K562 (cell line): ENCODE results near the gene DNM1. TPM values are rescaled to one million over a fixed set of nuclear protein-coding genes. Genes with fewer than 3 reads are reported as not detected.

Source experiments
- CBFA2T3 ChIP-seq: fragments of 450-650 bp; IDR thresholded peaks from 2 replicates; pipeline ENCODE4 v1.6.1; 2017
- CBX8 ChIP-seq: fragments of 200-600 bp; sonication (generic); IDR thresholded peaks from 2 replicates; pipeline ENCODE4 v1.6.1; 2012; ENCODE audit warnings: borderline replicate concordance, mixed run types, low read depth, mild to moderate bottlenecking, moderate library complexity, mixed read lengths, low read length, control low read depth, inconsistent platforms; ENCODE audit not compliant: poor library complexity, severe bottlenecking; ENCODE audit errors: extremely low read depth
- CEBPG ChIP-seq, 3 experiments: fragments of 200-800 bp in 1 of 3; sonication (Bioruptor generic) in 1 of 3; sonication (generic) in 1 of 3; formaldehyde crosslinking in 1 of 3; IDR thresholded peaks in 2 of 3; conservative IDR thresholded peaks in 1 of 3; 2 replicates each; pipeline versions ENCODE4 v1.6.1 to v1.8.0; 2016 to 2022; ENCODE audit warnings: missing compliant biosample characterization in 2 of 3, missing genetic modification characterization in 2 of 3, mild to moderate bottlenecking in 1 of 3, missing genetic modification reagents in 1 of 3
- CXXC5 ChIP-seq: fragments of 250-450 bp; sonication (Bioruptor Pico); IDR thresholded peaks from 2 replicates; pipeline ENCODE4 v1.8.0; 2022; ENCODE audit warnings: inconsistent platforms, mild to moderate bottlenecking, moderate library complexity
- EP300 ChIP-seq: IDR thresholded peaks from 2 replicates; pipeline ENCODE4 v1.6.1; 2012; ENCODE audit warnings: low read length, improper control_type of control experiment
- FOXJ2 ChIP-seq: fragments of 200-800 bp; sonication (Bioruptor generic); IDR thresholded peaks from 2 replicates; pipeline ENCODE4 v1.6.1; 2016; ENCODE audit warnings: missing genetic modification characterization, missing compliant biosample characterization
- HNRNPLL ChIP-seq: fragments of 200-400 bp; formaldehyde crosslinking; IDR thresholded peaks from 2 replicates; pipeline ENCODE4 v1.6.1; 2017; ENCODE audit warnings: low read length, low read depth, mild to moderate bottlenecking; ENCODE audit not compliant: poor library complexity, severe bottlenecking
- NCOA2 ChIP-seq, 2 experiments: fragments of 450-650 bp; IDR thresholded peaks; 2 replicates each; pipeline ENCODE4 v1.6.1; 2018; ENCODE audit warnings: mild to moderate bottlenecking in 2 of 2, moderate library complexity in 1 of 2; ENCODE audit not compliant: partially characterized antibody in 2 of 2
- RBM15 ChIP-seq: fragments of 200-400 bp; formaldehyde crosslinking; IDR thresholded peaks from 2 replicates; pipeline ENCODE4 v1.6.1; 2018; ENCODE audit warnings: mild to moderate bottlenecking, low read length, moderate library complexity; ENCODE audit not compliant: insufficient read depth
- U2AF2 ChIP-seq: fragments of 200-400 bp; formaldehyde crosslinking; optimal IDR thresholded peaks from 2 replicates; pipeline ENCODE3; 2017; ENCODE audit warnings: low read depth, mild to moderate bottlenecking, low read length
- ZNF212 ChIP-seq: fragments of 450-650 bp; formaldehyde crosslinking; IDR thresholded peaks from 2 replicates; pipeline ENCODE4 v1.4.0; 2020; ENCODE audit warnings: mild to moderate bottlenecking
- ZNF586 ChIP-seq: fragments of 450-650 bp; formaldehyde crosslinking; conservative IDR thresholded peaks from 2 replicates; pipeline ENCODE4 v1.4.0; 2020; ENCODE audit warnings: mild to moderate bottlenecking, moderate library complexity
- ZNF589 ChIP-seq: fragments of 200-800 bp; sonication (Bioruptor generic); IDR thresholded peaks from 2 replicates; pipeline ENCODE4 v1.6.1; 2016; ENCODE audit warnings: low read depth, missing genetic modification characterization, missing compliant biosample characterization
- ZNF75A ChIP-seq: fragments of 450-650 bp; formaldehyde crosslinking; IDR thresholded peaks from 2 replicates; pipeline ENCODE4 v1.4.0; 2020; ENCODE audit warnings: mild to moderate bottlenecking
- ZNF780A ChIP-seq: fragments of 250-450 bp; sonication (Bioruptor Pico); IDR thresholded peaks from 2 replicates; pipeline ENCODE4 v1.5.0; 2021; ENCODE audit warnings: mild to moderate bottlenecking
- polyA plus RNA-seq, 8 experiments: library from polyadenylated mRNA; depleted of rRNA in 4 of 8; stranded (reverse) in 5 of 8; unstranded in 3 of 8; fragments of >200 nt; fragmentation: Nextera tagmentation in 2 of 8; fragmentation: Illumina TruSeq in 1 of 8; extraction: Ambion mirVana in 2 of 8; extraction: Trizol in 1 of 8; gene quantifications; 2 replicates each; pipeline versions ENCODE4 v1.2.1 to v1.2.3, GENCODE V29; 2011 to 2014; ENCODE audit warnings: inconsistent platforms in 1 of 8, missing spikeins in 1 of 8
- total RNA-seq, 7 experiments: library from RNA; depleted of rRNA in 6 of 7; stranded (reverse); fragments of >200 nt in 6 of 7; fragmentation: Illumina TruSeq in 2 of 7; extraction: Trizol in 2 of 7; gene quantifications; 2 replicates each; pipeline versions ENCODE4 v1.2.1 to v1.2.3, GENCODE V29; 2011 to 2021; ENCODE audit warnings: low replicate concordance in 1 of 7
- TF ChIP-seq, protein P1 (sequence below): fragments of 250-450 bp; sonication (Bioruptor Pico); IDR thresholded peaks from 2 replicates; pipeline ENCODE4 v1.8.0; 2022; ENCODE audit warnings: moderate library complexity, mild to moderate bottlenecking, inconsistent platforms
- TF ChIP-seq, protein P2 (sequence below): IDR thresholded peaks from 2 replicates; pipeline ENCODE4 v1.6.1; 2011; ENCODE audit warnings: borderline replicate concordance, low read depth, mild to moderate bottlenecking, moderate library complexity, low read length; ENCODE audit not compliant: insufficient read depth, poor library complexity, severe bottlenecking
- TF ChIP-seq, protein P3 (sequence below): IDR thresholded peaks from 2 replicates; pipeline ENCODE4 v1.6.1; 2012; ENCODE audit warnings: low read depth, low read length, improper control_type of control experiment, borderline replicate concordance
- TF ChIP-seq, protein P4 (sequence below): sonication (generic); formaldehyde crosslinking; IDR thresholded peaks from 2 replicates; pipeline ENCODE4 v1.8.1; 2023; ENCODE audit warnings: mild to moderate bottlenecking, missing genetic modification reagents, moderate library complexity
- TF ChIP-seq, protein P5 (sequence below): fragments of 450-650 bp; IDR thresholded peaks from 2 replicates; pipeline ENCODE4 v1.6.1; 2016; ENCODE audit warnings: antibody characterized with exemption

The DNM1 gene
- total and polyA plus RNA-seq, 9 of the 15 experiments (the other 6 are each of a cell fraction or from before 2014, with no cell fraction given), result 0.39 to 23.1 (median 9.1) TPM

DNA sequence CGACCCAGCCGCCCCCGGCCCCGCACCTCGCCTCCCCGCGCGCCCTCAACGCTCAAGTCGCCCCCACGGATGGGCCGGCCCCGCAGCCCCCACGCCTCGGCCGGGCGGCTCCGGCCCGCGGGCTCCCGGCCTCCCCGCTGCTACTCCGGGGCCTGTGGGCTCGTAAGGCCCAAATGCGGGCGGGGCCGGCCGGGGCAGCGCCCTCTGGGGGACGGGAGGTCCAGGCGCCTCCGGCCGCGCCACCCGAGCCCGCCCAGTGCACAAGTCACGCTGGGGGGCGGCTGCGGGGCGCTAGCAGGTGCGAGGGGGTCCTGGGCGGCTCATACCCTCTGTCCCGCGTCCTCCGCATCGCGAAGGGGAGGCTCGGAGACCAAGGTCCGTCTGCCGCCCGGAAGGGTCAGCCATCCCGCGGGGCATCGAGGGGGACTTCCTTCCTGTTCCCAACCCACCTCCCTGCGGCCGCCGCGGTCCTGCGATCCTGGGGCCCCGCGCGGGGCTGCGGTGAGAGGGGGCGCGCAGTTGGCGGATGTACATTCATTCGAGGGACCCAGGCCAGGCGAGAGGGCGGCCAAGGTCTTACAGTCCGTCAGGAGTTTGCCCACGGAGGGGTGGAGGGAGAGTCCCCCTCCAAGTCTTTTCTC, 11.7 kb upstream of the DNM1 start, which contains the start of gene CIZ1 (continued):
- peak; percentile 98 for TF ChIP-seq CXXC5 (CRISPR knock-in tag)
- no peak for TF ChIP-seq ZNF589 (CRISPR knock-in tag)
- TF ChIP-seq CBX8, result no peak
- TF ChIP-seq, protein P1, sequence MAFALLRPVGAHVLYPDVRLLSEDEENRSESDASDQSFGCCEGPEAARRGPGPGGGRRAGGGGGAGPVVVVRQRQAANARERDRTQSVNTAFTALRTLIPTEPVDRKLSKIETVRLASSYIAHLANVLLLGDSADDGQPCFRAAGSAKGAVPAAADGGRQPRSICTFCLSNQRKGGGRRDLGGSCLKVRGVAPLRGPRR (CRISPR knock-in tag), result 0 out of 2 replicates have a peak, but pooled peaks have one; percentile 42
- TF ChIP-seq ZNF75A (CRISPR knock-in tag), result 0 out of 2 replicates have a peak, but pooled peaks have one; percentile 38
- TF ChIP-seq, protein P2, sequence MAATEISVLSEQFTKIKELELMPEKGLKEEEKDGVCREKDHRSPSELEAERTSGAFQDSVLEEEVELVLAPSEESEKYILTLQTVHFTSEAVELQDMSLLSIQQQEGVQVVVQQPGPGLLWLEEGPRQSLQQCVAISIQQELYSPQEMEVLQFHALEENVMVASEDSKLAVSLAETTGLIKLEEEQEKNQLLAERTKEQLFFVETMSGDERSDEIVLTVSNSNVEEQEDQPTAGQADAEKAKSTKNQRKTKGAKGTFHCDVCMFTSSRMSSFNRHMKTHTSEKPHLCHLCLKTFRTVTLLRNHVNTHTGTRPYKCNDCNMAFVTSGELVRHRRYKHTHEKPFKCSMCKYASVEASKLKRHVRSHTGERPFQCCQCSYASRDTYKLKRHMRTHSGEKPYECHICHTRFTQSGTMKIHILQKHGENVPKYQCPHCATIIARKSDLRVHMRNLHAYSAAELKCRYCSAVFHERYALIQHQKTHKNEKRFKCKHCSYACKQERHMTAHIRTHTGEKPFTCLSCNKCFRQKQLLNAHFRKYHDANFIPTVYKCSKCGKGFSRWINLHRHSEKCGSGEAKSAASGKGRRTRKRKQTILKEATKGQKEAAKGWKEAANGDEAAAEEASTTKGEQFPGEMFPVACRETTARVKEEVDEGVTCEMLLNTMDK, result peak; percentile 100
- TF ChIP-seq HNRNPLL, result peak; percentile 77
- TF ChIP-seq CEBPG (CRISPR knock-in tag; IDR thresholded peaks at IDR 0.05), result no peak
- TF ChIP-seq CEBPG (tag; conservative IDR thresholded peaks at IDR 0.05 in 1 of 2, IDR thresholded peaks at IDR 0.05 in 1 of 2), result no peak; a peak in 1 of 4 replicates
- TF ChIP-seq ZNF212 (CRISPR knock-in tag), result no peak
- TF ChIP-seq, protein P3, sequence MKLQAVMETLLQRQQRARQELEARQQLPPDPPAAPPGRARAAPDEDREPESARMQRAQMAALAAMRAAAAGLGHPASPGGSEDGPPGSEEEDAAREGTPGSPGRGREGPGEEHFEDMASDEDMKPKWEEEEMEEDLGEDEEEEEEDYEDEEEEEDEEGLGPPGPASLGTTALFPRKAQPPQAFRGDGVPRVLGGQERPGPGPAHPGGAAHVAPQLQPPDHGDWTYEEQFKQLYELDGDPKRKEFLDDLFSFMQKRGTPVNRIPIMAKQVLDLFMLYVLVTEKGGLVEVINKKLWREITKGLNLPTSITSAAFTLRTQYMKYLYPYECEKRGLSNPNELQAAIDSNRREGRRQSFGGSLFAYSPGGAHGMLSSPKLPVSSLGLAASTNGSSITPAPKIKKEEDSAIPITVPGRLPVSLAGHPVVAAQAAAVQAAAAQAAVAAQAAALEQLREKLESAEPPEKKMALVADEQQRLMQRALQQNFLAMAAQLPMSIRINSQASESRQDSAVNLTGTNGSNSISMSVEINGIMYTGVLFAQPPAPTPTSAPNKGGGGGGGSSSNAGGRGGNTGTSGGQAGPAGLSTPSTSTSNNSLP, result peak; percentile 25; the same call in 1 of the 2 replicates
- TF ChIP-seq RBM15, result no peak
- TF ChIP-seq, protein P4, sequence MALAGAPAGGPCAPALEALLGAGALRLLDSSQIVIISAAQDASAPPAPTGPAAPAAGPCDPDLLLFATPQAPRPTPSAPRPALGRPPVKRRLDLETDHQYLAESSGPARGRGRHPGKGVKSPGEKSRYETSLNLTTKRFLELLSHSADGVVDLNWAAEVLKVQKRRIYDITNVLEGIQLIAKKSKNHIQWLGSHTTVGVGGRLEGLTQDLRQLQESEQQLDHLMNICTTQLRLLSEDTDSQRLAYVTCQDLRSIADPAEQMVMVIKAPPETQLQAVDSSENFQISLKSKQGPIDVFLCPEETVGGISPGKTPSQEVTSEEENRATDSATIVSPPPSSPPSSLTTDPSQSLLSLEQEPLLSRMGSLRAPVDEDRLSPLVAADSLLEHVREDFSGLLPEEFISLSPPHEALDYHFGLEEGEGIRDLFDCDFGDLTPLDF, result peak; percentile 90; the same call in 1 of the 2 replicates
- no peak for TF ChIP-seq CBFA2T3
- no peak for TF ChIP-seq ZNF780A
- peak; percentile 59 for TF ChIP-seq EP300
- TF ChIP-seq ZNF586 (CRISPR knock-in tag), result no peak
- no peak for TF ChIP-seq NCOA2 (IDR thresholded peaks at IDR 0.05; ENCODE audit: partially characterized antibody in 2 of 2)
- peak; percentile 67; the same call in 1 of the 2 replicates for TF ChIP-seq FOXJ2
- TF ChIP-seq, protein P5, sequence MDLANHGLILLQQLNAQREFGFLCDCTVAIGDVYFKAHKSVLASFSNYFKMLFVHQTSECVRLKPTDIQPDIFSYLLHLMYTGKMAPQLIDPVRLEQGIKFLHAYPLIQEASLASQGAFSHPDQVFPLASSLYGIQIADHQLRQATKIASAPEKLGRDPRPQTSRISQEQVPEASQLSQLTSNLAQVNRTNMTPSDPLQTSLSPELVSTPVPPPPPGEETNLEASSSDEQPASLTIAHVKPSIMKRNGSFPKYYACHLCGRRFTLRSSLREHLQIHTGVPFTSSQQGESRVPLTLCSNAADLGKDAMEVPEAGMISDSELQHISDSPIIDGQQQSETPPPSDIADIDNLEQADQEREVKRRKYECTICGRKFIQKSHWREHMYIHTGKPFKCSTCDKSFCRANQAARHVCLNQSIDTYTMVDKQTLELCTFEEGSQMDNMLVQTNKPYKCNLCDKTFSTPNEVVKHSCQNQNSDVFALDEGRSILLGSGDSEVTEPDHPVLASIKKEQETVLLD, result no peak
- no peak for TF ChIP-seq U2AF2
